NT2/D1 (cell line): ENCODE measurements around the gene INS.

Experiments used
- SUZ12 ChIP-seq: IDR thresholded peaks from 2 replicates; pipeline ENCODE4 v1.6.1; 2011; ENCODE audit not compliant: insufficient read length, insufficient read depth; ENCODE audit errors: extremely low read depth
- YY1 ChIP-seq: IDR thresholded peaks from 2 replicates; pipeline ENCODE4 v1.6.1; 2011; ENCODE audit not compliant: insufficient read length, insufficient read depth
- ZNF274 ChIP-seq: IDR thresholded peaks from 2 replicates; pipeline ENCODE4 v1.6.1; 2011; ENCODE audit warnings: mild to moderate bottlenecking, low read depth, low read length

GRCh38 chr11:2136952-2137201 is 24.1 kb downstream of the INS start:
- TF ChIP-seq ZNF274 (no peak), SUZ12 (no peak), YY1 (no peak)
